SK-N-MC (cell line): ENCODE measurements around the gene DUS3L.

ENCODE experiments used
- FOXP2 ChIP-seq: optimal IDR thresholded peaks from 2 replicates; pipeline ENCODE3; 2011; ENCODE audit warnings: mild to moderate bottlenecking, moderate library complexity; ENCODE audit not compliant: insufficient read depth; ENCODE audit errors: extremely low read length, control extremely low read depth
- POLR2AphosphoS5 ChIP-seq: IDR thresholded peaks from 2 replicates; pipeline ENCODE4 v1.6.1; 2012; ENCODE audit warnings: mild to moderate bottlenecking, low read depth, low read length, borderline replicate concordance

DNA sequence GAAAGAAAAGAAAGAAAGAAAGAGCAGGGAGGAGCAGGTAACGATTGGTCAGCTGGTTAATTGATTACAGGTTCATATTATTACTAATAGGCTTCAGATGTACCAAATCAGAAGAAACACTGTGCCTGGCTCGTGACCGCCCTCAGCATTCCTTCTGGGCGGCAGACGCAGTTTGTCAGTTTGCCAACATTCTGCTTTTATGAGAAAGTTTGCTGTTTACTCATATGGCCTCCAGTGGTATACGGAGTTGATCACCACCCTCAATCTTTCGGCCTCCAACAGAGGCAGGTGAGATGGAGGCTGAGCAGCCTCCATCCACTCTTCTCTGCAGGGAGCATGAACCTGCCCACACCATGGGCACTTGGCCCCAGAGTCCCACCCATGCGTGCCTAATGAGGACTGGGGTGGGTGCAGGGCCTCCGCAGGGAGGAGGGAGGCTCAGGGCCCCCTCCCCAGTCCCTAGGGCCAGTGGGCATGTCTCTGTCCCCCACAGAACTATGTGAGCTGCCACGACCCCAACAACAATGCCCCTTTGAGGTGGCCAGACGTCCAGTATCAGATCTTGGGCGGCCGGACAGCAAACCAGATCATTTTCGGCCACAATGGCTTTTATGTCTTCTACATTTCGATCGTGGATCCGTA lies 15.2 kb downstream of the DUS3L start:
- no peak for TF ChIP-seq FOXP2
- no peak for TF ChIP-seq POLR2AphosphoS5
